ENCODE results near the gene GALT.

GALT gene

DNA sequence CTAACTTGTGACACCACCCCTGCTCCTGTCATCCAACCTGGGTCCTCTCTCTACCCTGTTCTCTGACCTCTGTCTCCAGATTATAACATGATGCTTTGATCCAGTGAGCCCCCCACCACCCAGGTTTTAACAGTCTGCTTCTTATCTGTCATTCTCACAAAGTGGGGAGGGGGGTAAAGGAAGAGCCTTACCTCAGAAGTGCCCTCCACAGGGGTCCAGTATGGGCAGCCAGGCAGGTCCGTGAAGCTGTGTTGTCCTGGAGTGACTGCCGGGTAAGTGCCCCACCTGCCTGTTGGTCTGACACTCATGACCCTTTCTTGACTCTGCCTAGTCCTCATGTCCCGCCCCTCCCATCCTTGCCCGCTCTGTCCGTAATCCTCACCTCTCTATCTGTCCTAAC is 8.9 kb downstream of the GALT start:
- Histone ChIP-seq H3K9me3 (no peaks in the 10 kb centered on the region), H3K4me3 (ENCODE audit: low read depth in 1 of 2, low read length in 1 of 2) (no peak overlapping the region), H3K36me3 (peaks cover 12% of the 10 kb centered on the region), H3K4me1 (ENCODE audit: control insufficient read depth in 1 of 2, insufficient read depth in 1 of 2, low read depth in 1 of 2, low read length in 1 of 2) (peaks cover 6 to 8% of the 10 kb centered on the region in 2 experiments), H3K27me3 (peaks cover 13% of the 10 kb centered on the region), H3K27ac (no peak overlapping the region)
- TF ChIP-seq, protein P1, sequence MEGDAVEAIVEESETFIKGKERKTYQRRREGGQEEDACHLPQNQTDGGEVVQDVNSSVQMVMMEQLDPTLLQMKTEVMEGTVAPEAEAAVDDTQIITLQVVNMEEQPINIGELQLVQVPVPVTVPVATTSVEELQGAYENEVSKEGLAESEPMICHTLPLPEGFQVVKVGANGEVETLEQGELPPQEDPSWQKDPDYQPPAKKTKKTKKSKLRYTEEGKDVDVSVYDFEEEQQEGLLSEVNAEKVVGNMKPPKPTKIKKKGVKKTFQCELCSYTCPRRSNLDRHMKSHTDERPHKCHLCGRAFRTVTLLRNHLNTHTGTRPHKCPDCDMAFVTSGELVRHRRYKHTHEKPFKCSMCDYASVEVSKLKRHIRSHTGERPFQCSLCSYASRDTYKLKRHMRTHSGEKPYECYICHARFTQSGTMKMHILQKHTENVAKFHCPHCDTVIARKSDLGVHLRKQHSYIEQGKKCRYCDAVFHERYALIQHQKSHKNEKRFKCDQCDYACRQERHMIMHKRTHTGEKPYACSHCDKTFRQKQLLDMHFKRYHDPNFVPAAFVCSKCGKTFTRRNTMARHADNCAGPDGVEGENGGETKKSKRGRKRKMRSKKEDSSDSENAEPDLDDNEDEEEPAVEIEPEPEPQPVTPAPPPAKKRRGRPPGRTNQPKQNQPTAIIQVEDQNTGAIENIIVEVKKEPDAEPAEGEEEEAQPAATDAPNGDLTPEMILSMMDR (IDR thresholded peaks at IDR 0.05): no peak

DNA sequence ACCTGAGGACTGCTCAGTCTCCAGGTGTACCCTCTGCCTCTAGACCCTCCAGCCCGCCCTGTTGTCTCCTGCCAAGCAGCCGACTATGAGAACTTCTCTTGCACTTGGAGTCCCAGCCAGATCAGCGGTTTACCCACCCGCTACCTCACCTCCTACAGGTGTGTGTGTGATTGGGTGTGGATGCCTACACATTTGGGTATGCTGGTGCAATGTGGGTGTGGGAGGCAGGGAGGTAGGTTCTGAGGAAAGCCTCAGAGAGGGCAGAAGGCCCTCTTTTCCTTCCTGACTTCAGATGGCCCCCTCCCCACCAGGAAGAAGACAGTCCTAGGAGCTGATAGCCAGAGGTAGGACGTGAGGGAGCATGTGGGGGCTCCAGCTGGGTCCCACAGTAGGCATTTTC is 10.5 kb downstream of the GALT start:
- Histone ChIP-seq H3K4me3 (ENCODE audit: low read depth in 1 of 2, low read length in 1 of 2) (no peak overlapping the region), H3K27me3 (peaks cover 10% of the 10 kb centered on the region), H3K27ac (no peak overlapping the region), H3K36me3 (peaks cover 6% of the 10 kb centered on the region), H3K4me1 (ENCODE audit: control insufficient read depth in 1 of 2, insufficient read depth in 1 of 2, low read depth in 1 of 2, low read length in 1 of 2) (peaks cover 3 to 6% of the 10 kb centered on the region in 2 experiments), H3K9me3 (no peaks in the 10 kb centered on the region)
- TF ChIP-seq, protein P1 (IDR thresholded peaks at IDR 0.05): no peak

DNA sequence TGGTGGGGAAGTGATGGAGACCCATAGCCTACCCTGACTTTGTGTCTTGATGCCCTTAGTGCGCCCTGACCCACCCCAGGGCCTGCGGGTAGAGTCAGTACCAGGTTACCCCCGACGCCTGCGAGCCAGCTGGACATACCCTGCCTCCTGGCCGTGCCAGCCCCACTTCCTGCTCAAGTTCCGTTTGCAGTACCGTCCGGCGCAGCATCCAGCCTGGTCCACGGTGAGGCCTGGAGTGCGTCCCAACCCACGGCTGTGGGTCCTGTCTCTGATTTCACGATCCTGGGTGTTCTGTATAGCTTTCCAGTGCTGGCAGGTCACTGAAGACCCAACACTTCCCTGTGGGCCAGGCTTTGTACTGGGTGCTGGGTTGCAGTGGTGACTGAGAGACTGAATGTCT is 12.0 kb downstream of the GALT start:
- H3K36me3 ChIP-seq: peaks cover 6% of the 10 kb centered on the region
- H3K9me3 ChIP-seq: no peaks in the 10 kb centered on the region
- no peak overlapping the region for H3K4me3 ChIP-seq (ENCODE audit: low read depth in 1 of 2, low read length in 1 of 2)
- TF ChIP-seq, protein P1 (IDR thresholded peaks at IDR 0.05): no peak
- H3K27ac ChIP-seq: no peak overlapping the region
- H3K4me1 ChIP-seq (ENCODE audit: control insufficient read depth in 1 of 2, insufficient read depth in 1 of 2, low read depth in 1 of 2, low read length in 1 of 2): no peaks in the 10 kb centered on the region
- no peaks in the 10 kb centered on the region for H3K27me3 ChIP-seq

DNA sequence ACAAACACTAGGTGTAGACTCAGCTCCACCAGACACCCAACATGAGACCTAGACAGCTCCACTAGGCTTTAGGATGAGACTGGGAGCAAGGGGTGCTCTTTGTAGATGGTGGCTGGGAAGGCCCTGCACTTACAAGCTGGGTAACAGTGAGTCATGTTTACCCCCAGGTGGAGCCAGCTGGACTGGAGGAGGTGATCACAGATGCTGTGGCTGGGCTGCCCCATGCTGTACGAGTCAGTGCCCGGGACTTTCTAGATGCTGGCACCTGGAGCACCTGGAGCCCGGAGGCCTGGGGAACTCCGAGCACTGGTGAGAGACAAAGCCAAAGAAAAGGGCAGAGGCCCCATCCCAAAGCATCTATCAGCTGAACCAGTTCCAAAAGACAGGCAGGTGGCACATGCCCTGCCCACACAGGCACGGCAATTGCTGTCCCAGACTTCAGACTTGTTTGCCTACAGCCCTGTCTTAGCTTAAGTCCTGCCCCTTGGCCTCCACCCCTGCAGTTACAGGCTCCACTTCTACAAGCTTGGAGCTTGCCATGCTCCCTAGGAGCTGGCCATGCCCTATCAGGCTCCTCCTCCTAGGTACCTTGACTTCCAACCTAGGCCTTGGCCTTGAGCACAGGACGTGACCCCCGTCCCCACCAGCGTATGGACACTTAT is 13.2 kb downstream of the GALT start:
- Histone ChIP-seq H3K4me1 (ENCODE audit: control insufficient read depth in 1 of 2, insufficient read depth in 1 of 2, low read depth in 1 of 2, low read length in 1 of 2) (peaks cover 5% of the 10 kb centered on the region in 2 experiments), H3K4me3 (ENCODE audit: low read depth in 1 of 2, low read length in 1 of 2) (no peak overlapping the region), H3K27ac (no peak overlapping the region), H3K36me3 (peaks cover 6% of the 10 kb centered on the region), H3K27me3 (no peaks in the 10 kb centered on the region), H3K9me3 (no peaks in the 10 kb centered on the region)
- TF ChIP-seq, protein P1 (IDR thresholded peaks at IDR 0.05): no peak

DNA sequence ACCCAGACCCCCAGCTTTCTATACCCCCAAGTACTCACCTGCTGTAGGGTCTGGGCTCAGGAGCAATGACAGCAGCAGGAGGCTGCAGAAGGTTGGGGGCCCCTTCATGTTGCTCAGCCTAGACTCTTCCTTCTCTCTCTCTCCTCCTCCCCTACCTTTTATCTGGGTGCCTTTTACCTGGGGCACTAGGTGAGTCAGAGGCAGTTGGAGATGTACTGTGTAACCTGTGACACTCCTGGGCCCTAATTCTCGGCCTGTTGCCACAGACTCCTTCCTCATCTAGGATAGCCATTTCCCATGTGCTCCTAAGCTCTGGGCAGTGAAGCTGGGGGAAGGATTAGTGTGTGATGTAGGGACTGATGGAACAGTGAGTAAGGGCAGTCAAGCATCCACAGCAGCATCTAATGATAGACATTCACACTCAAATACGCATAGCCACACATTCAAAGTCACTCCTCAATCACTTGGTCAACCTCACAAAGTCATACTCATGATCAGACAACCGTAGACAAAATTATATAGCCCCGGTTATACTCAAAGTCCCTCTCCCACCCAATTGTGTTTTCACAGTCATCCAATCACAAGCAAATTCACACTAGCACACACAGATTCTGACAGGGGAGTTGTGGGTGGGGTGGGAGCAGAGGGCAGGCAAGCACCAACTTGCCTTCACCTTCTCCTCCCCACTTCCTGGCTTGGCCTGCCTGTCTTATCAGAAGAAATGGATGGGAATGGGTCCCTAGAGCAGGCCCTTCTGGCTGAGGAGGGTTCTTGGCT is 16.2 kb downstream of the GALT start, which contains the start of gene CCL27:
Gene CCL27 (minus strand): TSS at position 132 of the 777 bp plus-strand sequence. CDS start 24 bp downstream, at position 108.
- Histone ChIP-seq H3K27ac (no peak within 1 kb of the TSS), H3K4me1 (ENCODE audit: control insufficient read depth in 1 of 2, insufficient read depth in 1 of 2, low read depth in 1 of 2, low read length in 1 of 2) (peaks cover 13 to 14% of the 10 kb centered on the region in 2 experiments)
- TF ChIP-seq, protein P1 (IDR thresholded peaks at IDR 0.05): no peak

More for the DNA sequence above, 16.2 kb downstream of the GALT start, which contains the start of gene CCL27:
- Histone ChIP-seq H3K27me3 (no peaks in the 10 kb centered on the region), H3K9me3 (no peaks in the 10 kb centered on the region), H3K36me3 (peaks cover 6% of the 10 kb centered on the region), H3K4me3 (ENCODE audit: low read depth in 1 of 2, low read length in 1 of 2) (no peak within 1 kb of the TSS)
